ENCODE data around the gene MKLN1.

- TF ChIP-seq EZH2phosphoT487 (conservative IDR thresholded peaks at IDR 0.05; ENCODE audit: low read length), result no peak
- TF ChIP-seq CTCF (IDR thresholded peaks at IDR 0.05; ENCODE audit: insufficient read depth, low read length, poor library complexity, severe bottlenecking), result no peak
These were observed 126.8 kb downstream of the MKLN1 start for GRCh38 chr7:131454498-131454897.

Data from SU-DHL-6 (cell line).